Measurements from ENCODE around the gene UGDH.

The UGDH gene

GRCh38 chr4:39527296-39528060, at the start of gene UGDH:
Gene UGDH, minus strand, starts transcription at chr4:39527439. Its CDS starts 5,927 bp downstream, at chr4:39521512.
- peak within 1 kb of the TSS; percentile 79 for H3K27ac ChIP-seq (ENCODE audit: poor library complexity, severe bottlenecking)
- peak within 1 kb of the TSS; percentile 48 for H3K4me3 ChIP-seq (ENCODE audit: severe bottlenecking)
- DNase-seq (ENCODE audit: low spot score): peak; percentile 96
- H3K27me3 ChIP-seq (ENCODE audit: insufficient read depth, poor library complexity, severe bottlenecking): no peaks in the 10 kb centered on the region
- peaks cover 36% of the 10 kb centered on the region for H3K36me3 ChIP-seq (ENCODE audit: low read depth)
- peak; percentile 91 for ATAC-seq (ENCODE audit: low read depth)
- H3K9me3 ChIP-seq (ENCODE audit: severe bottlenecking): peaks cover 7% of the 10 kb centered on the region
- peaks cover 4% of the 10 kb centered on the region for H3K4me1 ChIP-seq (ENCODE audit: insufficient read depth, poor library complexity, severe bottlenecking)
- no peak for TF ChIP-seq CTCF (IDR thresholded peaks at IDR 0.05; ENCODE audit: poor library complexity, severe bottlenecking)

GRCh38 chr4:39574946-39575345, 47.7 kb upstream of the UGDH start:
- no peak for DNase-seq (ENCODE audit: low spot score)
- no peak for ATAC-seq (ENCODE audit: low read depth)
- no peaks in the 10 kb centered on the region for H3K9me3 ChIP-seq (ENCODE audit: severe bottlenecking)
- TF ChIP-seq CTCF (IDR thresholded peaks at IDR 0.05; ENCODE audit: poor library complexity, severe bottlenecking): no peak
- no peak overlapping the region for H3K4me3 ChIP-seq (ENCODE audit: severe bottlenecking)
- no peaks in the 10 kb centered on the region for H3K36me3 ChIP-seq (ENCODE audit: low read depth)
- no peaks in the 10 kb centered on the region for H3K27me3 ChIP-seq (ENCODE audit: insufficient read depth, poor library complexity, severe bottlenecking)
- no peak overlapping the region for H3K27ac ChIP-seq (ENCODE audit: poor library complexity, severe bottlenecking)
- no peaks in the 10 kb centered on the region for H3K4me1 ChIP-seq (ENCODE audit: insufficient read depth, poor library complexity, severe bottlenecking)

GRCh38 chr4:39571504-39571903, 44.3 kb upstream of the UGDH start:
- no peak for DNase-seq (ENCODE audit: low spot score)
- no peak for TF ChIP-seq CTCF (IDR thresholded peaks at IDR 0.05; ENCODE audit: poor library complexity, severe bottlenecking)
- no peak for ATAC-seq (ENCODE audit: low read depth)
- no peaks in the 10 kb centered on the region for H3K27me3 ChIP-seq (ENCODE audit: insufficient read depth, poor library complexity, severe bottlenecking)
- peaks cover 6% of the 10 kb centered on the region for H3K4me1 ChIP-seq (ENCODE audit: insufficient read depth, poor library complexity, severe bottlenecking)
- H3K36me3 ChIP-seq (ENCODE audit: low read depth): no peaks in the 10 kb centered on the region
- no peak overlapping the region for H3K27ac ChIP-seq (ENCODE audit: poor library complexity, severe bottlenecking)
- no peaks in the 10 kb centered on the region for H3K9me3 ChIP-seq (ENCODE audit: severe bottlenecking)
- no peak overlapping the region for H3K4me3 ChIP-seq (ENCODE audit: severe bottlenecking)

- ATAC-seq (ENCODE audit: low read depth) (no peak), DNase-seq (ENCODE audit: low spot score) (no peak)
- no peaks in the 10 kb centered on the region for H3K9me3 ChIP-seq (ENCODE audit: severe bottlenecking)
- H3K4me3 ChIP-seq (ENCODE audit: severe bottlenecking): no peak overlapping the region
- peaks cover 6% of the 10 kb centered on the region for H3K4me1 ChIP-seq (ENCODE audit: insufficient read depth, poor library complexity, severe bottlenecking)
- H3K27ac ChIP-seq (ENCODE audit: poor library complexity, severe bottlenecking): no peak overlapping the region
- no peaks in the 10 kb centered on the region for H3K27me3 ChIP-seq (ENCODE audit: insufficient read depth, poor library complexity, severe bottlenecking)
- no peak for TF ChIP-seq CTCF (IDR thresholded peaks at IDR 0.05; ENCODE audit: poor library complexity, severe bottlenecking)
- H3K36me3 ChIP-seq (ENCODE audit: low read depth): no peaks in the 10 kb centered on the region
Observed at GRCh38 chr4:39571054-39571453, 43.8 kb upstream of the UGDH start.

- Histone ChIP-seq H3K27me3 (ENCODE audit: insufficient read depth, poor library complexity, severe bottlenecking) (no peaks in the 10 kb centered on the region), H3K27ac (ENCODE audit: poor library complexity, severe bottlenecking) (no peak overlapping the region), H3K36me3 (ENCODE audit: low read depth) (peaks cover 5% of the 10 kb centered on the region; the same call in 1 of the 2 replicates), H3K4me1 (ENCODE audit: insufficient read depth, poor library complexity, severe bottlenecking) (peaks cover 9% of the 10 kb centered on the region), H3K9me3 (ENCODE audit: severe bottlenecking) (no peaks in the 10 kb centered on the region), H3K4me3 (ENCODE audit: severe bottlenecking) (no peak overlapping the region)
- no peak for TF ChIP-seq CTCF (IDR thresholded peaks at IDR 0.05; ENCODE audit: poor library complexity, severe bottlenecking)
- DNase-seq (ENCODE audit: low spot score) (no peak), ATAC-seq (ENCODE audit: low read depth) (no peak)
Observed at GRCh38 chr4:39569209-39569608, 42.0 kb upstream of the UGDH start.
